AG09319 (cell line): Measurements from ENCODE around the gene SLITRK1.

Experiments
- DNase-seq: peaks from one replicate; pipeline ENCODE4 v3.0.0-alpha.2; 2010; ENCODE audit warnings: low read depth; ENCODE audit errors: extremely low read depth
- TF ChIP-seq, protein P1 (sequence below): IDR thresholded peaks from 2 replicates; pipeline ENCODE4 v1.5.1; 2011; ENCODE audit warnings: low read depth, mild to moderate bottlenecking, inconsistent platforms, low read length, moderate library complexity

Gene SLITRK1

DNA sequence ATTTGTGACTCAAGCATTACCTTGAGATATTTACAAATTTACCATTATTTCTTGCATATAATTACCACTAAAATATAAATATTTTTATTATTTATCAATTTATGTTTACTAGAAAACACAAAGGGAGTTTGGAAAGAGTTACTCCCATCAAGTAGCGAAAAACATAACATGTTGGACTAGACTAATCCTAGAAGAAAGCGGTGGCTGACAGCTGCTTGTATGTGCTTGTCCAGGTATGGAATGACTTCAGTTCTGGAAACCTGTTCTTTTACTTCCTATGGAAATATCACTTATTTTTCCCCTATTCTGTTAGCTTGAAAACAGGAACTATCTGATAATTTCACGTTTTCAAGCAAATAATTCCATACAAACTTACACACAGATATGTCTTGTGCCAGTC lies 28.5 kb downstream of the SLITRK1 start:
- TF ChIP-seq, protein P1, sequence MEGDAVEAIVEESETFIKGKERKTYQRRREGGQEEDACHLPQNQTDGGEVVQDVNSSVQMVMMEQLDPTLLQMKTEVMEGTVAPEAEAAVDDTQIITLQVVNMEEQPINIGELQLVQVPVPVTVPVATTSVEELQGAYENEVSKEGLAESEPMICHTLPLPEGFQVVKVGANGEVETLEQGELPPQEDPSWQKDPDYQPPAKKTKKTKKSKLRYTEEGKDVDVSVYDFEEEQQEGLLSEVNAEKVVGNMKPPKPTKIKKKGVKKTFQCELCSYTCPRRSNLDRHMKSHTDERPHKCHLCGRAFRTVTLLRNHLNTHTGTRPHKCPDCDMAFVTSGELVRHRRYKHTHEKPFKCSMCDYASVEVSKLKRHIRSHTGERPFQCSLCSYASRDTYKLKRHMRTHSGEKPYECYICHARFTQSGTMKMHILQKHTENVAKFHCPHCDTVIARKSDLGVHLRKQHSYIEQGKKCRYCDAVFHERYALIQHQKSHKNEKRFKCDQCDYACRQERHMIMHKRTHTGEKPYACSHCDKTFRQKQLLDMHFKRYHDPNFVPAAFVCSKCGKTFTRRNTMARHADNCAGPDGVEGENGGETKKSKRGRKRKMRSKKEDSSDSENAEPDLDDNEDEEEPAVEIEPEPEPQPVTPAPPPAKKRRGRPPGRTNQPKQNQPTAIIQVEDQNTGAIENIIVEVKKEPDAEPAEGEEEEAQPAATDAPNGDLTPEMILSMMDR = no peak
- no peak for DNase-seq

DNA sequence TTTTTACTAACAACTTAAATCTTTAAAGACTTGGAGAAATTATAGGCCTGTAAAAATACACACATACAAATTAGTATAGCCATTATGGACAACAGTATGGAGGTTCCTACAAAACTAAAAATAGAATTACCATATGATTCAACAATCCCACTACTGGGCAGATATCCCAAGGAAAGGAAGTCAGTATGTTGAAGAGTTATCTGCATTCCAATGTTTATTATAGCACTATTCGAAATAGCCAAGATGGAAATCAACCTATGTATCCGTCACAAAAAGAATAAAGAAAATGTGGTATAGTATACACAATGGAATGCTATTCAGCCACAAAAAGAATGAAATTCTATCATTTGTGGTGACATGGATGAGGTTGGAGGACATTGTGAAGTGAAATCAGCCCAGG lies 37.2 kb downstream of the SLITRK1 start:
- DNase-seq = no peak
- TF ChIP-seq, protein P1 = no peak

DNA sequence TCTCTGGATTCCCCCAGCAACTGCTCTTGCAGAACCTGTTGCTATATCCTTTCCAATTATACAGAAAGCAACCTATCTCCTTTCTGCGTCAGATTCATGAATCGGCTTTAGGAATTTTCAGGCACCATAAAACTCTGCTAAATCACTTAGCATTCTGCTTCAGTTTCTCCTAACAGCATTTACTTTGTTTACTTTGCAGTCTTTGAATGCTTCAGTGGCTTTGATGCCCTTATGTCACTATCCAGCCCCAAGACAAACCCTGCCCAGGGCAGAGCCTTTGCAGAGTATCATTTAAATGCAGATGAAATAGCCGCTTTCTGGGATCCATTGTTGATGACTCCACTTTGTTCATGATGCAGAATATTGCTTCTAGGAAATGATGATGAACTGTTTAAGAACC lies 43.1 kb downstream of the SLITRK1 start:
- DNase-seq = no peak
- TF ChIP-seq, protein P1 = no peak

DNA sequence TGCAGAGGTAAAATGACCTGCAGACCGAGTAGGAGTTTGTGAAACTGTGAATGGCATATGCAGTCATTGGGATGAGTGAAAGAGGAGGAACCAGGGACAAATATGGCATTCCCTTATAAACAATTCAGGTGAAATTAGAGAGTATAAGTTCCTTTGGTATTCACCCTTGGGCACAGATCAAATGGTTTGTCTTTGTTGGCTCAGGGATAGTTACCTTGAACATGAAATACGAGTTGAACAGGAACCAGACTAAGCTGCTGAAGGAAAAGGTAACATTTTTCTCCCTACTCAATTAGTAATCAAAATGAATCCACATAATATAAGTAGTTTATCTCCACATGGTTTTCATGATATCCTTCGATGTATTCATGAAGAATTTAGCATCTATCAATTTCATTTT lies 50.5 kb downstream of the SLITRK1 start:
- TF ChIP-seq, protein P1 = no peak

DNA sequence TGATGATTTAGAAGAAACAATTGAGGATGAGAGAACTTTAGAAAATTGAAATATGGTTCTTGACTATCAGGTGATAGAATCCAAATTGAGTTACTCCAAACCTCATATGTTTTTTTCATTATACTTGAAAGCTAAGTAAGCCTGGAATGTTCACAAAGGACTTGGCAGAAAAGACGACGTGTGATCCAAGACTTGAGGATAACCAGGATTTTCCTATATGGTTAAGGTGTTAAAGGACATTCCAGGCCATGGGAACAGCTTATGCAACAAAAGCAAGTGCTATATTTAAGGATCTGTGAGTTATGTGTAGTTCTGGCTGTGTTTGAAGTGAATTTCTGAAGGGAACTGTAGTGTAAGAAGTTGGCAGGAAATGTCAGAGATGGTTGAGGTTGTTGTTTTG lies 52.5 kb downstream of the SLITRK1 start:
- TF ChIP-seq, protein P1 = no peak
- DNase-seq = no peak

More for the DNA sequence above, 50.5 kb downstream of the SLITRK1 start:
- DNase-seq = no peak

DNA sequence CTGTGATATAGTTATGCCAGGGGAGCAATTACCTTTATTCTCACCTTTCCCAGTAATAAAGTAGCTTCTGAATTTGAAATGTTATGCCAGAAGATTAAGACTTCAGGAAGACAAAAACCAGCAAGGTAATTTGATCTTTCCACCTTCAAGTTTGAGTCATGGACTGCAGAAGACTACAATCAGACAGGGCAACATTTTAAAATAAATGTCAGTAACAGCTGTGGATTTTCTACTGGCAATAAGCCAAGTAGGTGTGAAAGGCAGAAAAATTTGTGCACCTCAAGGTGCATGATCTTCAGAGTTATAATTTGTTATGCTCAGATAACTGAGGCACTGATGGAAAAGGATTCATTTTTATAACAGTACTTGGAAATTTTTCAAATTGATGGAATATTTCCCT lies 54.9 kb downstream of the SLITRK1 start:
- DNase-seq = no peak
- TF ChIP-seq, protein P1 = no peak
